ENCODE measurements around the gene C10orf90.

The C10orf90 gene

GRCh38 chr10:126475074-126475691 lies 195.3 kb downstream of the C10orf90 start:
- peaks cover 3% of the 10 kb centered on the region for H3K27me3 ChIP-seq
- no peak overlapping the region for H3K4me3 ChIP-seq (ENCODE audit: low read depth in 1 of 2, low read length in 1 of 2)
- no peaks in the 10 kb centered on the region for H3K9me3 ChIP-seq
- no peak for TF ChIP-seq CTCF (IDR thresholded peaks at IDR 0.05)
- H3K4me1 ChIP-seq (ENCODE audit: control insufficient read depth in 1 of 2, insufficient read depth in 1 of 2, low read depth in 1 of 2, low read length in 1 of 2): no peaks in the 10 kb centered on the region
- H3K36me3 ChIP-seq: no peaks in the 10 kb centered on the region
- no peak overlapping the region for H3K27ac ChIP-seq

- Histone ChIP-seq H3K36me3 (no peaks in the 10 kb centered on the region), H3K27me3 (peaks cover 3% of the 10 kb centered on the region), H3K27ac (no peak overlapping the region), H3K4me3 (ENCODE audit: low read depth in 1 of 2, low read length in 1 of 2) (no peak overlapping the region), H3K4me1 (ENCODE audit: control insufficient read depth in 1 of 2, insufficient read depth in 1 of 2, low read depth in 1 of 2, low read length in 1 of 2) (no peaks in the 10 kb centered on the region), H3K9me3 (no peaks in the 10 kb centered on the region)
- TF ChIP-seq CTCF (IDR thresholded peaks at IDR 0.05): no peak
These were observed 196.5 kb downstream of the C10orf90 start for GRCh38 chr10:126474031-126474430.

GRCh38 chr10:126470991-126471390 lies 199.5 kb downstream of the C10orf90 start:
- no peak overlapping the region for H3K27ac ChIP-seq
- no peaks in the 10 kb centered on the region for H3K4me1 ChIP-seq (ENCODE audit: control insufficient read depth in 1 of 2, insufficient read depth in 1 of 2, low read depth in 1 of 2, low read length in 1 of 2)
- no peak overlapping the region for H3K4me3 ChIP-seq (ENCODE audit: low read depth in 1 of 2, low read length in 1 of 2)
- TF ChIP-seq CTCF (IDR thresholded peaks at IDR 0.05): no peak
- H3K27me3 ChIP-seq: peaks cover 3% of the 10 kb centered on the region
- H3K36me3 ChIP-seq: no peaks in the 10 kb centered on the region
- no peaks in the 10 kb centered on the region for H3K9me3 ChIP-seq

- no peak for TF ChIP-seq CTCF (IDR thresholded peaks at IDR 0.05)
- Histone ChIP-seq H3K27ac (no peak overlapping the region), H3K9me3 (no peaks in the 10 kb centered on the region), H3K4me3 (ENCODE audit: low read depth in 1 of 2, low read length in 1 of 2) (no peak overlapping the region), H3K36me3 (no peaks in the 10 kb centered on the region), H3K27me3 (peaks cover 3% of the 10 kb centered on the region), H3K4me1 (ENCODE audit: control insufficient read depth in 1 of 2, insufficient read depth in 1 of 2, low read depth in 1 of 2, low read length in 1 of 2) (no peaks in the 10 kb centered on the region)
These were observed 200.8 kb downstream of the C10orf90 start for GRCh38 chr10:126469692-126470091.

- TF ChIP-seq CTCF (IDR thresholded peaks at IDR 0.05): no peak
- peaks cover 3% of the 10 kb centered on the region for H3K27me3 ChIP-seq
- no peaks in the 10 kb centered on the region for H3K36me3 ChIP-seq
- H3K27ac ChIP-seq: no peak overlapping the region
- H3K9me3 ChIP-seq: no peaks in the 10 kb centered on the region
- no peak overlapping the region for H3K4me3 ChIP-seq (ENCODE audit: low read depth in 1 of 2, low read length in 1 of 2)
- no peaks in the 10 kb centered on the region for H3K4me1 ChIP-seq (ENCODE audit: control insufficient read depth in 1 of 2, insufficient read depth in 1 of 2, low read depth in 1 of 2, low read length in 1 of 2)
These were observed 201.4 kb downstream of the C10orf90 start for GRCh38 chr10:126468876-126469643.

Measured in neutrophil (primary cell).